ENCODE measurements around the gene MIEN1. TPM values are rescaled to one million over a fixed set of nuclear protein-coding genes. Genes with fewer than 3 reads are reported as not detected.
"Not testable (repeated sequence)": the region's sequence is repeated elsewhere in the genome, so short reads cannot be mapped to it uniquely, and the experiment has no call there.

Gene MIEN1, protein sequence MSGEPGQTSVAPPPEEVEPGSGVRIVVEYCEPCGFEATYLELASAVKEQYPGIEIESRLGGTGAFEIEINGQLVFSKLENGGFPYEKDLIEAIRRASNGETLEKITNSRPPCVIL
- total RNA-seq (2014; rRNA removed; shearing (Covaris generic)): 28.0 and 61.8 TPM in 2 replicates

DNA sequence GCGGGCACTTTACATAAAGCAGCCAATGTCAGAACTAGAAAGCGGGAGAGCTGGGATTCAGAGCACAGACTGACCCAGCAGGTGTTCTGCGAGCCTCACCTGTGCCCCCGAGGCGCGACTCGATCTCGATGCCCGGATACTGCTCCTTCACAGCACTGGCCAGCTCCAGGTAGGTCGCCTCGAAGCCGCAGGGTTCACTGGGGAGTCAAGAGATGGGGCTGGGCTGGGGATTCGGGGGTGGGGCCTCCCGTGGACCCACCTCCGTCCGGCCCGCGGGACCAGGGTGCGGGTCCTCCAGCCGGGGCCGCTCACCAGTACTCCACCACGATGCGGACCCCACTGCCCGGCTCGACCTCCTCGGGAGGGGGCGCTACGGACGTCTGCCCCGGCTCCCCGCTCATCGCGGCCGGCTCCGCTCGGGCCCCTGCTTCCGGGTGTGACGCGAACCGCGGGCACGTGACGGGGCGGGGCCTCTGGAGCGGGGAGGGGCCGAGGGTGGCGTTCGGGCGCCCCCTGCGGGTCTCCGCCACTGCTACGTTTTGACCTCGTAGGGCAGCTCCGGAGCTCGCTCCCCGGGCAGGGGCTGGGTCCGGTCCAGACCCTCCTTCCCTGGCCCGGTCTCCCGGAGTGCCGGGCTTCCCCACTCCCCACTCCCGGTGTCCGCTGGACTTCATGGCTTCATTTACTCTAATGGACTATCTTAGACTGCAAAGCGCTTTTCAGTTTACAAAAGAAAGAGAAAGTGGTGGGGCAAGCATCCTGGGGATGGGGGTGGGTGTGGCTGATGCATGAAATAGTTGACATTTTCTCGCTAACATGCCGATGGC, at the start of gene MIEN1:
Gene MIEN1, minus strand, starts transcription at position 438 of the 827 bp plus-strand sequence. Its CDS starts 37 bp downstream, at position 401.
- DNase-seq (ENCODE audit: low spot score): peak; percentile 85
- in situ Hi-C loops (cut with HindIII; ENCODE audit: low sequenced_read_pairs): no loop called here

DNA sequence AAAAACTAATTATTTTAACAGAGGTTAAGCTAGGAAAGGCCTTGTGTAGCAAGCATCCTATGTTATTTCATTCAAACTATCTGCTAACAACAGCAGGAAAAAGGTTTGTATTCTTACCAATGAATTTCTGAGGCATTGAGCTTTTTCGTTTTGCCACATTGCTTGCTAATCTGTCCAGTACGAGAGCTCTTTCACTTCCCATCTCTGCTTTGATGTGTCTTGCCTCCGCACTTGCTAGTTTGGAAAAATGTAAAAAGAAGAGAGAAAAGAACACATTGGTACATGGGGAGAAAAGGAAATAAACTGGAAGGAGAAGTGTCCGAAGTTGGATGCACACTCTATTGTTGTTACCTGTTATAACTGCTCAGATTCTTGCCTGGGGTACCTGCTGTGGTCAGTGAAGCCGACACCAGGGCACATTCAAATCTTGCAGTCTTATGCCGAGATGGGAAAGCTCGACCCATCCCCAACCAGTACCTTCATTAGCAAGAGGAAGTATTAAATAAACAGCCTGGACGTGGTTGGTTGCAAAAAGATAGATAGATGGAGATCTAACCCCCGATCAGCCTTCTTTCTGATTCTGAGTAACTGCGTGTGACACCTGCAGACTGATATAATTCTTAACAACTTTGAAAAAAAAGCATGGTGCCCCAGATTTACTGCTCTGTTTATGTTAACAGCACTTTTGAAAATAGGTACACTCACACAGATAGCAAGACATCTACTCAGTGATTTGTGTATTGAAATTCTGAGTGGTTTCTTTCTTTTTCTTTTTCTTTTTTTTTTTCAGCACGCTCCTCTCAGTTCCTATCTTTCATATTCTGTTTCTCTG, 47.4 kb upstream of the MIEN1 start:
- in situ Hi-C loops (cut with HindIII; ENCODE audit: low sequenced_read_pairs): no loop called here
- no peak for DNase-seq (ENCODE audit: low spot score)

DNA sequence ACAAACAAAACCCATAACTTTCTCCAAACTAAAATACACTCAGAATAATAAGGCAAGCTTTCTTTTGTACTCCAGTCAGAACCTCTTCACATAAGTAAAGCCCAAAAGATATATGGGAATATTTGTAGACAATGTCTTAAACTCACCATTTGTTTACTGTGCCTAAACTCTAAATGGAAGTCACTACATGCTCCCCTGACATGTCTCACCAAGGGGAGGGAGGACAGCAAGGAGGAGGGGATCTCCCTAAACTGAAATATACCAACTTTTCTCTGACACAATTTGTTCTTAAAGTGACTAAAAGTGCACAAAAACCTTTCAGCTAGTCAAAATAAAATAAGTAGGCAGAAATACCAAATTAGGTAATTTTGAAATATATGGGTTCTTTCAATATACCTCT, 45.9 kb upstream of the MIEN1 start:
- no peak for DNase-seq (ENCODE audit: low spot score)
- in situ Hi-C loops (cut with HindIII; ENCODE audit: low sequenced_read_pairs): no loop called here

DNA sequence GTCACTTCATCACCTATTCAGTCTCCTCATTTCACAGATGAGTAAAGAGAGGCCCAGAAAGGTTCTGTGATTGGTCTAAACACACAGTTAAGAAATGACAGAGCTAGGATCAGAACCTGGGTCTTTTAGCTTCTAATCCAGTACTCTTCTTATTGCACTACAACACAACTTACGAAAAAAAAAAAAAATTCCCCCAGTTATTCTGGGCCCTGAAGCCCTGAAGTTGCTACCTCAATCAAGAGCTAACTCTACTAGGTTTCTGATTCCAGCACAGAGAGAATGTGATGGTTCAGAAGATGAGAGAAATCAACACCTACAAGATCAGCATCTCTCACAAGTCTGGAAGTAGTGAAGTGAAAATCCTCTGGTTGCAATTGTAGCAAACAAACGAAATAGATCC, 44.7 kb upstream of the MIEN1 start:
- in situ Hi-C loops (cut with HindIII; ENCODE audit: low sequenced_read_pairs): no loop called here
- DNase-seq (ENCODE audit: low spot score): no peak

DNA sequence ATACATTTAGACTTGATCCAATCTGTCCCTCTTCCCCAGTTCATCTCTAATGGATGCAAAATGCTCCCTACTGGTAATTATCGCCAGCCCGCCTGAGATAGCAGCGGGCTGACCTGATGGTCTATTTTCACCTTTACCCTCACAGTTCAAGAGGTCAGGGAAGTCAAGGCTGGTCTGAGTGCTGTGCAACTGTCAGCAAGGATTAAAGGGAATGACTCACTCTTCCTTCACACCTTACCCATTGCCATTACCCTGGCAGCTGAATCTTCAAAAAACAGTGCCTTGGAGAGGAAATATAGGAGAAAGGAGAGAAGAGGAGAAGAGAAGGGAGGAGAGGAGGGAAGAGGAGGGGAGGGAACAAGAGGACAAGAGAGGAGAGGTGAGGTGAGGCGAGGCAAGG, 43.7 kb upstream of the MIEN1 start:
- in situ Hi-C loops (cut with HindIII; ENCODE audit: low sequenced_read_pairs): no loop called here
- DNase-seq (ENCODE audit: low spot score): no peak

DNA sequence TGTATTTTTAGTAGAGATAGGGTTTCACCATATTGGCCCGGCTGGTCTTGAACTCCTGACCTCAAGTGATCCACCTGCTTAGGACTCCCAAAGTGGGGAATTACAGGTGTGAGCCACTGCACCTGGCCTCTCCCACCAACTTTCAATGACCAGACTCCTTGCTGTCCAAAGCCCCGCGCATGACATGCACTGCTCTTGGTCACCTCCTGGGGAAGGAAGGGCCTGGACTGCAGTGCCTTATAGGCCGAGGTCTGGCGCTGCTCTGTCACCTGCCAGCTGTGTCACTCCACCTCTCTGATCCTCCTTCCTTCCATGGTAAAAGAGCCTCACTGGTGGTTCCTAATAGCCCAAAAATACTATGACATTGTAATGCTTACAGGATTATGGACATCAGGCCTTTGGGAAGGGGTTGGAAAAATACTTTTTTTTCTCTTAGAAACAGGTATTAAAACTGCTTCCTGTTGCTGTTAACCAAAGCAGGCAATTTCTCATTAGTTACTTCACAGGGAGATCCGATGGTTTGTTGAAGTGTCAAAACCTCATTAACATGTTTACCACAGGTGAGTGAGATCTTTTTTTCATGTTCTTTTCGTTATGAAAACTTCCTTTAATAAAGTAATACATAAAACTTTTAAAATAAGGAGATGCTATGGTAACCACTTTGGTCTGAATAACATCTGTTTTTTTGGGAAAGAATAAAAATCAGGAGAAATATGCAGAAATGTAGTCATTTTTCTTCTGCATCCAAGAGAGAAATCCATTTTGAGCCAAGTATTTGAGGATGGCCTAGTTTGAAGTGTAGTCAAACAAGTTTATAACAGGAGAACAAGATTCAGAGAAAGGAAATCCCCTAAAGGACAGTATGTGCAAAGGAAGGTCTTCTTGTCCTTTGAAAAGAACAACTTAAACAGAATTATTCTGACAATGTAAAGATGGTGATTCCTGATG, 42.9 kb upstream of the MIEN1 start:
- in situ Hi-C loops (cut with HindIII; ENCODE audit: low sequenced_read_pairs): no loop called here
- no peak for DNase-seq (ENCODE audit: low spot score)

DNA sequence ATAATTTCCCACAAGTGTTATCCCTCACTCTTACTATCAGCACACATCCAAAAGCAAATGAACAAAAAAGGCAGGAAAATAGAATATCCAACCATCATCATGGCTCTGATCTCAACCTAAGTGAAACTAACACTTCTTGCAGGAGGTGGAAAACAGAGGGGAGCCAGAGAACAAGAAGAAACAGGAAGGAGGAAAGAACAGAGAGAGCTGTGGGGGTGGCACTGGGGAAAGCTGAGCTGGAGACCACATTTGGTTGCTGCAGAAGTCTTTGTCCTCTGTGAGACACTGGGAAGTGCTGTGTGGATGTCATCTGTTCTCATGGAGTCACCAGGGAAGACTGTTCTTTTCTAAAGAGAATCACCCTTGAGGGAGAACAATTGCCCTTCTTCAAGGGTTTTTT, 42.1 kb upstream of the MIEN1 start:
- in situ Hi-C loops (cut with HindIII; ENCODE audit: low sequenced_read_pairs): no loop called here

DNA sequence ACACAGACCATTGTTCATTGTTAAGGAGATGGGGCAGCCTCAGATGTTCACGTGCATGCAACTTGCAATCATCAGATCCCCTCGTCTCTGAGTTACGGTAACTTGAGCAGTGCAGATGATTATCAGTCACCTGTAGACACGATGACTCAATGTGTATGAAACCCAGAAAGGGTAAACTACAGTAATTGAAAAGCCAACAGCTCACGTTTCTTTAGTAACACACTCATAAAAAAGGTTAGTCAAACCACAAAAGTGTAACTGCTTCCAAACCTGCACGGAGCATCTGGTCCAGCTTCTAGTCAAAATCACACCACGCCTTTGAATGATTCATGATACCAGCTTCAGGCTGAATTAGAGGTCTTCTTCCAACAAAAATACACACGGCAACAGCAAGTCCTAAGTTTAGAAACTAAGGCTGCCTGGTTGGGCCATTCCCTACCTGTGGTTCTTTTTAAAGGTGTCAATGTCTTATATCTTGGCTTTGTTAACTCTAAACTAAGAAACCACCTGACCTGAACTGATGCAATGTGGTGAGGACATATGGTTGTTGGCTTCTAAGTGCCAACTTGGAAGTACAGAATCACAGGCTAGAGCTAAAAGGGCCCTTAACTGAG, 39.7 kb upstream of the MIEN1 start:
- no peak for DNase-seq (ENCODE audit: low spot score)
- in situ Hi-C loops (cut with HindIII; ENCODE audit: low sequenced_read_pairs): no loop called here

More for the DNA sequence above, 42.1 kb upstream of the MIEN1 start:
- DNase-seq (ENCODE audit: low spot score): no peak

DNA sequence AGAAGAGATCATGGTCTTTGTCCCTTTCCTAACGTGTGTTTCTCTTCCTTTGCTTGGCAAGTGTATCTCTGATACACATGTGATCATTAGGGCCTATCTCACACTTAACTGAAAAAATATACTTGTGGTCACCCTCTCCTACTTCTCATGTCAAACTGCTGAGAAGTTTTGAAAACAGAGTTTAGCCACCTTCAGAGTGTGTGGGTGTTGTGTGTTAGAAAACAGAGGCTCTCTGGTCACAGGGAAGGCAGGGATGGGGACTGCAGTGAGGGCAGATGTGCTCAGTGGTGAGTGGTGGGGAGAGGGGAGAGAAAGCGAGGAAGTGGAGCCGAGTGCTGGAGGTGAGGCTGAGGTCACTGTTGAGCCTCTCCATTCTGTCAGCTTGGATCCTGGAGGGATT, 36.8 kb upstream of the MIEN1 start:
- DNase-seq (ENCODE audit: low spot score): no peak
- in situ Hi-C loops (cut with HindIII; ENCODE audit: low sequenced_read_pairs): no loop called here

DNA sequence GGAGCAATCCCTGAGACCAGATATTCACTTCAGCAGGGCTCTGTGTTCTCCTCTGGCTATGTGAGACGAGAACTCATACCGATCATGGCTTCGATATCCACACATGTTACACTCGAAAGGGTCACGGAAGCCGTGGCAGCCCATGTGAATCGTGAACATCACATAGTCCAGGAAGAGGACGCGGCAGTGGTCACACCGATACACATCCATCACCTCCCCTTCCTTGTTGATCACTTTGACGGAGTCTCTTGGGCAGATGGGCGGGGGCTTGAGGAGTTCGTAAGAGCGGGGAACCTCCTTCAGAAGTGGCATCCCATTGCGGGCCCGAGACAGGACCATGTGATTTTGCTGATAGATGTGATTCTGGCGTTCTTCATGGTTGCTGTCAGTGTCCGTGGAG, 35.4 kb upstream of the MIEN1 start:
- no peak for DNase-seq (ENCODE audit: low spot score)
- in situ Hi-C loops (cut with HindIII; ENCODE audit: low sequenced_read_pairs): no loop called here

DNA sequence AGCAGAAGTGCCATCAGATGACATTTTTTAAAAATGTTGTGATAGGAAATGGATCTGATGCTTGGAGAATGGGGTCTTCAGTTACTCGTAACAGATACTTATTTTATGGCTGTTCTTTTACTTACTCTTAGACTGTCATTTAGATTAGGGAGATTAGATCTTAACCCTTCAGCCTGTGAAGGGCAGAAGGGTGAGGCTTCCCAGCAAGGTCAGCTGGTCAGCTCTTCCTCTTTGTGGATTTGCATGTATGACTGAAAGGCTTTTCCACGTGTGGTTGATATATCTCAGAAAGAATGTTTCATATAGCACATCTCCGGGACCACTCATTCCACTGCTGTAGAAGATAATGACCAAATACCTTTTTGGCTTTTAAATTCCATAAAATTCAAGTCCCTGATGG, 34.8 kb upstream of the MIEN1 start:
- in situ Hi-C loops (cut with HindIII; ENCODE audit: low sequenced_read_pairs): no loop called here
- no peak for DNase-seq (ENCODE audit: low spot score)

DNA sequence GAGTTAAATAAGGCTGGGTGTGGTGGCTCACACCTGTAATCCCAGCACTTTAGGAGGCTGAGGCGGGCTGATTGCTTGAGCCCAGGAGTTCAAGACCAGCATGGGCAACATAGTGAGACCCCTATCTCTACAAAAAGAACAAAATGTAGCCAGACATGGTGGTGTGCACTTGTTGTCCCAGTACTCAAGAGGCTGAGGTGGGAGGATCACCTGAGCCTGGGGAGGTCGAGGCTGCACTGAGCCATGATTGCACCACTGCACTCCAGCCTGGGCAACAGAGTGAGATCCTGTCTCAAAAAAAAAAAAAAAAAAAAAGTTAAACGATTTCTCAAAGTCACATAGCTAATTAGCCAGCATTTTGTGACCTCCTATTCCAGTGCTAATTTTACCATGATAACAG, 33.8 kb upstream of the MIEN1 start:
- in situ Hi-C loops (cut with HindIII; ENCODE audit: low sequenced_read_pairs); DNase-seq (ENCODE audit: low spot score): not testable (repeated sequence)

DNA sequence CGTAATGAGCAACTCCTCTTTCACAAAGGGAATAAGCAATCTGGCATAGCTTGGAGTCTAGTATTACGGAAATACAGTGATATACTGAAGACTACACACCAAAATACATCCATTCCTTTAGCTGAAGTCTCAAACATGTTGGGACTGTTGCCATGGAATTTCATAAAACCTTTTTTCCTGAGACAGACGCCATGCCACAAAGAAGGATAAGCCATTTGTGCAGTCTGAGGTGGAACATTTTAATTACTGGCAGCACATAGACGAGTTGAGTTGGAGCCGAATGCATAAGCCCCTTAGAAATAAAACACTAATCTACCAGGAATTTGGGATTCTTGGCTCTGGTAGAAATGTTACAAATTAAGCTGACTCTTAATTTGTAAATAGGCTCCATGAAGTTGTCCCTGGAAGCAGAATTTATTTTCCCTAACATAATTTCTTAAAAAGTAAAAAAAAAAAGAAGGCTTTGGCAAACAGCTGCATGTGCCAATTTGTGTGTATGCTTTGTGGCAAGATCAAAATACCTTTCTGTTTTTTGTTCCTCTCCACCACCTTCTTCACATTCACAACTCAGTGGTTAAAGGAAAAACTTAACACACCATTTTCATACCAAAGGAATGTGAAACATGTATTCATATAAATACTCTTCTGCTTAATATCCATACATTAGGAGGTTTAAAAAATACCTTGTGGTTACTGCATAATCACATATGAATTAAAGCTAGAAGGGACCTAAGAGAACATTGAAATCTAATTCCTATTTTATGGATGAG, 32.9 kb upstream of the MIEN1 start:
- in situ Hi-C loops (cut with HindIII; ENCODE audit: low sequenced_read_pairs): no loop called here

DNA sequence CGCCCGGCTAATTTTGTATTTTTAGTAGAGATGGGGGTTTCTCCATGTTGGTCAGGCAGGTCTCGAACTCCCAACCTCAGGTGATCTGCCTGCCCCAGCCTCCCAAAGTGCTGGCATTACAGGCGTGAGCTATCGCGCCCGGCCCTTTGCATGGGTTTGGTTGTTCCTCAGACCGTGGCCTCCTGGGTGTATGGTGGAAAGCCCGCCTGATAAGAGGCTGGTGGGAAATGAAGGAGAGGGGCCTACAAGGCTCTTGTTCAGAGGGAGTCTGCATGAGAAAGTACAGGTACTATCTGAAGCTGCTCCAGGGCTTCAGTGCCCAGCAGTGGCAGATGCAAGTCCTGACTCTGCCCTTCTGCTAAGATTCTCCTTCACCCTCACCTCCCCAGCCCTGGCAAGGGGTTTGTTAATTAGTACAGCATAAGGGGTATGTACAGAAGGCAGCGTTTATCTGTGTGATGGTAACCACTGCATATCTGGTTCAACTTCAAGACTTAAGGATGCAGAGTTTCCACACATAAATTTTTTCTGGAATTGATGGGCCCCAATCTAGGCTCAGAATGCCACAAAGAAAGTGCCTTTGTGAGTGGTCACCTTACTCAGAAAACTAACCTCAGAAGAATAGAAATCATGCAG, 31.6 kb upstream of the MIEN1 start:
- no peak for DNase-seq (ENCODE audit: low spot score)

More for the DNA sequence above, 32.9 kb upstream of the MIEN1 start:
- no peak for DNase-seq (ENCODE audit: low spot score)

DNA sequence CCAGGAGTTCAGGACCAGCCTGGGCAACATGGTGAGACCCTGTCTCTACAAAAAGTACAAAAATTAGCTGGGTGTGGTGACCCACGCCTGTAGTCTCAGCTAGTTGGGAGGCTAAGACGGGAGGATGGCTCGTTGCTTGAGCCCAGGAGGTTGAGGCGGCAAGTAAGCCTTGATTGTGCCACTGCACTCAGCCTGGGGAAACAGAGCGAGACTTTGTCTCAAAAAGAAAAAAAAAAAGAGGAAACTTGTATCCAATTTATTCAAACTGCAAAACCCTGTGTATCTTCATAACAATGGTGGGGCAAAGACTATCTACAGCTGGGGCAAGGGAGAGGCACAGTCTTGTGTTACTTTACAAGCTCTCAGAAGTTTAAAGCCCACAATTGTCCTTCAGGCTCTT, 28.9 kb upstream of the MIEN1 start:
- no peak for DNase-seq (ENCODE audit: low spot score)
- in situ Hi-C loops (cut with HindIII; ENCODE audit: low sequenced_read_pairs): no loop called here

More for the DNA sequence above, 31.6 kb upstream of the MIEN1 start:
- in situ Hi-C loops (cut with HindIII; ENCODE audit: low sequenced_read_pairs): no loop called here

DNA sequence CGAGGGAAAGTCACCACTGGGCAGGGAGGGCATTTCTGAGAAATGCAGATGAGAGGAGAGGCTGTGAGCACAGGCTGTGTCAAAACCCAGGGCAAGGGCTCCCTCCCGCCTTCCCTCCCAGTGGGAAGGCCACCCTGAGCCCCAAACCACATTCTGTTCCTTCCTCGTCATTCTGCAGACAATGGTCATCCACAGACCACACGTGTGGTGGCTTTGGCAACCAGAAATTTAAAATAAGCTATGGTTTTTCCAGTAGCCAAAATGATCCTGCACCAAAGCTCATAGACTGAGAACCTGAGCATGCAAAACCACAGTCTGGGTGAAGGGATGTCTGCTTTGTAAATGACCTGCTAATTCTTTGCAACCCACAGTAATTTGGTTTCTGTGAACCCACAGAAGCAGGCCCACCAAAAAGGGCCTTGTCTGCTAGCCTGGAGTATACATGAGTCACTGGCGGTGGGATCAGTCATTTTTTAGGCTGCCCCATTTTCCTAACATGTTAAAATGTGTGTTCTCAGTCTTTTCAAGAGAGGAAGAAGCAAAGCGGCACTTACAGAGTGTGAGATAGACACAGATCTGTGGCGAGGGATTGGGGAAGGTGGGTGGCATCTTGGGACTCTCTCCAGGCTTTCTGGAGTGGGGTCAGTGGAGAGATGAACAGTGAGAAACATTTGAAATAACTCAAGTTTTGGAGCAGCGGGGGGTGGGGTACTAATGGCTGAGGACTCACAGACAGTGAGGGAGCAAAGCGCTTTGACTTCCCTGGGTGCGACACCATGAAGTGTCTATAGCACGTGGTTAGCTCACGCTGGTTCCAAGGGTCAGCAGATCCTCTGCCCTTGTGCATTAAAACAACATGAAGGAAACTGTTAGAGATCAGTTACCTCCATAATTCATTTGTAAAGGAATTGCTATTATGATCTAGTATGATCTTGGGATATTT, 27.9 kb upstream of the MIEN1 start:
- DNase-seq (ENCODE audit: low spot score): no peak
- in situ Hi-C loops (cut with HindIII; ENCODE audit: low sequenced_read_pairs): no loop called here
